SKM-1 treated with dmso at 0.1 percent for 144 hours (cell line): ENCODE results near the gene AMZ1.
"Not testable (repeated sequence)": the region's sequence is repeated elsewhere in the genome, so short reads cannot be mapped to it uniquely, and the experiment has no call there.

Experiments used
- DNase-seq: peaks from one replicate; lab custom pipeline; 2025; ENCODE audit not compliant: unreplicated experiment; lab: John Stamatoyannopoulos, UW

Gene AMZ1

DNA sequence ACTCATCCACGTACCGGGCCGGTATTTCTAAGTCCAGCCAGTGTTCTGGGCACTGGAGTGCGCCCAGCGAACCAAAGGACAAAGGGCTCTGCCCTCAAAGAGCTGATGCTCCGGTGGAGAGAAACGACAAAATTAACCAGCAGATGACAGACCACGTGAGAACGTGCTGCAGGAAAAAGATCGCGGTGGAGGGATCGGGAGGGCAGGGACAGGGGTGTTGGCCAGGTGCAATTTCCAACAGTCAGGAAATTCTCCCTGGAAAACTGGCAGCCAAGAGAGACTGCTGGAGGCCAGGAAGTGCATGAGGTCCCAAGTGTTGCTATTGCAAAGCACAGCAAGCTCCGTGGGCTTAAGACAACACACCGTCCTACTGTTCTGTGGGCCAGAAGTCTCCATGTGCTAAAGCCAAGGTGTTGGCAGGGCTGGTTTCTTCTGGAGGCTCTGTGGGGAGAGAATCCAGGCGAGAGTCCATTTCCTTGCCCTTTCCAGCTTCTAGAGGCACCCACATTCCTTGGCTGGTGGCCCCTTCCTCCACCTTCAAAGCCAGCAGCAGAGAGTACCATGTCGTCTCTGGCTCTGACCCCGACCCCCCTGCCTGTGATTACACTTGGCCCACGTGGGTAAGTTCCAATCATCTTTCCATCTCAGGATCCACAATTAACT lies 21.3 kb upstream of the AMZ1 start:
- DNase-seq, result no peak

DNA sequence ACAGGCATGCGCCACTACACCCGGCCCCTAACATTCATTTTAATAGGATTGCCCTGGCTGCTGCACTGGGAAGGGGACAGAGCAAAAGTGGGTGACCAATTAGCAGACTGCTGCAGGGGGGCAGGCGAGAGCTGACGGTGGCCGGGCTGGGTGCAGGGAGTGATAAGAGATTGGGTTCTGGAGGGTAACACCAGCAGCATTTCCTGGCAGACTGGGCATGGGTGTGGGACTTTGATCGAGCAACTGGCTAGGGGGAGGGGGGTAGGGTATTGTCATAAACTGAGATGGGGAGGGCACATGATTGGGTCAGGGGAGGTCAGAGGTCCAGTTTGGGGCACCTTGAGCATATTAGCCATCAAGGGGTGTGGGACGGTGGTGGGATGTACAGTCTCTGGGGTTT lies 20.2 kb upstream of the AMZ1 start:
- DNase-seq, result no peak

DNA sequence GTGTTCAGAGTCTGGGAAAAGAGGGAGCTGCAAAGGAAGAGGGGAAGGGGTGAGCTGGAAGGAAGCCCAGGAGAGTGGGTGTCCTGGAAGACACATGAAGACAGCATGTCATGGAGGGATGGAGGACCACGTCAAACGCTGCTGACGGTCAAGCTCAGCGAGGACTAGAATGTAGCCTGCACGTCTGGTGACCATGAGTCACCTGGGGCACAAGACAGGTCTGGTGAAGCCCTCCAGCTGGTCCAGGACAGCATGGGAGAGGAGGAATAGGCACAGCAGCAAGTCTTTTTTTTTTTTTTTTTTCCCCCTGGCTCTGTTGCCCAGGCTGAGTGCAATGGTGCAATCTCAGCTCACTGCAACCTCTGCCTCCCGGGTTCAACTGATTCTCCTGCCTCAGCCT lies 19.6 kb upstream of the AMZ1 start:
- DNase-seq, result no peak

DNA sequence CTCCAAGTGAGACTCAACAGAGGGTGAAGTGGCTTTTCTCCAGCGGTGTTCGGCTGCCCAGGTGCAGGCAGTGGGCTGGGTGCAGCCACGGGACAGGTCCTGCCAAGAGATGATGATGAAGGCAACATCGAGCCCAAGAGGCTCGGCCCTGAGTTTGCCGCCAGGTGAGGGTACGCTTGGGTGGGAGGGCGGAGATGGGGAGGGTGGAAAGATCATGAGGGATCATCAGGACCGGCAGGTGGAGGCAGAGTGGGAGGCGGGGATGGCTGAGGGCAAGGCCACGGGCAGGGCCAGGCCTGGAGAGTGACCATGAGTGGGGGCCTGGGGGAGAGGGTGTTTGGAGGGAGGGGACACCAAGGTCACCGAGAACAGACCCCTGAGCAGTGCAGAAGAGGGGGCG lies 17.8 kb upstream of the AMZ1 start:
- DNase-seq, result no peak

DNA sequence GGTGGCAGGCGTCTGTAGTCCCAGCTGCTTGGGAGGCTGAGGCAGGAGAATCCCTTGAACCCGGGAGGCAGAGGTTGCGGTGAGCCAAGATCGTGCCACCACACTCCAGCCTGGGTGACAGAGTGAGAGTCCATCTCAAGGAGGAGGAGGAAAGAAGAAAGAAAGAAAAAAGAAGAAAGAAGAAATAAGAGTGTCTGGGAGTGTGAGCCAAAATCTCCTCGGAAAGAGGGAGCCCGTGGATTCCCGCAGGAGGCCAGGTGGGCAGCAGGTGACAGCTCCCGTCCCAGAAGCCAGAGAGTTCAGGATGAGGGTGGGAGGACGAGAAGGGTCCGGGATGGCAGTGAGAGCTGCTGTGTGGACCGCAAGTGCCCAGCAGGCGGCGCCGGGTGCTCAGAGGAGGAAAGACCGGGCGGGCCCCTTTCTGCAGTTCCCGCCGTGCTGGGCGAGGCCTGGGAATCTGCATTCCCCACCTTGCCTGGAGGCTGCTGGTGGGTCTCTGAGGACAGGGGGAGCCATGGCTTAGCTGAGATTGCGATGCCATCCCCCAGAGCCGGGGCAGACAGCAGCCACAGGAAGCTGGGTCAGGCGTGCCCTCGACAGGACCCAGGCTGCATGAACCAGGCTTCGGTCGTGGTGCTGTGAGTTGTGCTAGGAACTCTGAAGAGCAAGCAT lies 17.1 kb upstream of the AMZ1 start:
- DNase-seq, result peak; percentile 53

DNA sequence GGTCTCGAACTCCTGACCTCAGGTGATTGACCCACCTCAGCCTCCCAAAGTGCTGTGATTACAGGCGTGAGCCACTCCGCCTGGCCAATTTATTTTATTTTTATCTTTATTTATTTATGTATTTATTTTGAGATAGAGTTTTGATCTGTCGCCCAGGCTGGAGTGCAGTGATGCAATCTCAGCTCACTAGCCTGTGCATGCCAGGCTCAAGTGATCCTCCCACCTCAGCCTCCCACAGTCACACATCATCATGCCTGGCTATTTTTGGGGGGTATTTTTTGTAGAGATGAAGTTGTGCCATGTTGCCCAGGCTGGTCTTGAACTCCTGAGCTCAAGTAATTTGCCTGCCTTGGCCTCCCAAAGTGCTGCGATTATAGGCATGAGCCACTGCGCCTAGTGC lies 14.8 kb upstream of the AMZ1 start:
- DNase-seq, result not testable (repeated sequence)

DNA sequence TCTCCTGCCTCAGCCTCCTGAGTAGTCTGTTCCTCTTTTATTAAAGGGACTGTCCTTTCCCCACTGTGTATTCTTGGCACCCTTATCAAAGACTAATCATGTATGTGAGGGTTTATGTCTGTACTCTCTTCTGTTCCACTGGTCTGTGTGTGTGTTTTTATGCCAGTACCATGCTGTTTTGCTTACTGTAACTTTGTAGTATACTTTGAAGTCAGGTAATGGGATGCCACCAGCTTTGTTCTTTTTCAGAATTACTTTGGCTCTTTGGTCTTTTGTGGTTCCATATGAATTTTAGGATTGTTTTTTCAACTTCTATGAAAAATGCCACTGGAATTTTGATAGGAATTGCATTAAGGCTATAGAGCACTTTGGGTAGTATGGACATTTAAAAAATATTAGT lies 14.1 kb upstream of the AMZ1 start:
- no peak for DNase-seq

DNA sequence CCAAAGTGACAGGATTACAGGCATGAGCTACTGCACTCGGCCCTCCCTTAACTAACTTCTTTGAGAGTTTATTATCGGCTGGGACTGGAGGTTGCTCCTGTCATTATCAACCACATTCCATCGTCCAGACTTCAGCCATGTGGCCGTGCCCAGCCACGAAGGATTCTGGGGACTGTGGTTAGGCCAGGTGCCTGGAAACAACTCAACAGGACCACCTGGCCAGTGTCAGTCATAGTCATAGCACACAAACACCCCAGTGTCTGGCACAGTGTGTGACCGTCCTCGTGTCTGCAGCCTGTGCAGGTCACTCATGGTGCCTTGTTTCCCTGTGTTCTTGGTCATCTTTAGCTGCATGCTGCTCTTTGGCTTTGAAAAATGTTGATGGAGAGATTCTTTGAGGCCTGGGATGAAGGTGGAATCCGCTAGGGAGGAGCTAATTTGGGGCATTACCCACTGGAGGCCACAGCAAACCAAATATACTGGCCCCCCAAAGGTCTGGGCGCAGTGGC lies 12.7 kb upstream of the AMZ1 start:
- DNase-seq, result no peak

DNA sequence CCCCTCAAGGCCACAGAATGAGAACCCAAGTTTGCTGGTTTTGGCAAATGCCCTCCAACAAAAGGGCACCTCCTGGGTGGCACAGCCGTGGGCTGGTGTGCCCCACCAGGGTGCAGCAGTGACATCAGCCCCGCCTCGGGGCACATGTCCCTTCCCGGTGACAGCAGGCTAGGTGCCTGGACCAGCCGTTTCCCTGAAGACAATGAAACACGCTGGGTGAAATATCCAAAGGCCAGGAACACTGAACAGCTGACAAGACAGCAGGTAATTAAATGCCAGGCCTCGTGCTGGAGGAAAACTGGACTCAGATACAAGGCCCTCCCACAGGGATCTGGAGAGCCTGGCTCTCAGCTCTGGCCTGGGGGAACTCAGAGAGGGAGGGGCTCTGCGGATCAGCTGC lies 11.4 kb upstream of the AMZ1 start:
- DNase-seq, result not testable (repeated sequence)

DNA sequence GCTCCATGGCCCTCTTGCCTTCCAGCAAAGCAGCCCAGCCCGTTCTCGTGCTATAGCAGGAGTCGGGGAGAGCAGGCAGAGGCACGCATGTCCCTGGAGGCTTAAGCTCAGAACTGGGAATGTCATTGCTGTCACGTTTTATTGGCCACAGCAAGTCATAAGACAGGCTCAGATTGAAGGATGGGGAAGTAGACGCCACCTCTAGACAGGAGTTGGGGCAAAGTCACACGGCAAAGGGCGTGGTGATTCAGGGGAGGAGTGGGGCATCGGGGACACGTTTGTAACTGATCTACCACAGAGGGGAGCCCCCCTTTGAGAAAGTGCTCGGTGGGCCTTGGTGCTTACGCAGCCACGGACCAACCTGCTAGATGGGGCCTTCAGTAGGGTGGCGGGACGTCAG lies 9.5 kb upstream of the AMZ1 start:
- DNase-seq, result not testable (repeated sequence)

DNA sequence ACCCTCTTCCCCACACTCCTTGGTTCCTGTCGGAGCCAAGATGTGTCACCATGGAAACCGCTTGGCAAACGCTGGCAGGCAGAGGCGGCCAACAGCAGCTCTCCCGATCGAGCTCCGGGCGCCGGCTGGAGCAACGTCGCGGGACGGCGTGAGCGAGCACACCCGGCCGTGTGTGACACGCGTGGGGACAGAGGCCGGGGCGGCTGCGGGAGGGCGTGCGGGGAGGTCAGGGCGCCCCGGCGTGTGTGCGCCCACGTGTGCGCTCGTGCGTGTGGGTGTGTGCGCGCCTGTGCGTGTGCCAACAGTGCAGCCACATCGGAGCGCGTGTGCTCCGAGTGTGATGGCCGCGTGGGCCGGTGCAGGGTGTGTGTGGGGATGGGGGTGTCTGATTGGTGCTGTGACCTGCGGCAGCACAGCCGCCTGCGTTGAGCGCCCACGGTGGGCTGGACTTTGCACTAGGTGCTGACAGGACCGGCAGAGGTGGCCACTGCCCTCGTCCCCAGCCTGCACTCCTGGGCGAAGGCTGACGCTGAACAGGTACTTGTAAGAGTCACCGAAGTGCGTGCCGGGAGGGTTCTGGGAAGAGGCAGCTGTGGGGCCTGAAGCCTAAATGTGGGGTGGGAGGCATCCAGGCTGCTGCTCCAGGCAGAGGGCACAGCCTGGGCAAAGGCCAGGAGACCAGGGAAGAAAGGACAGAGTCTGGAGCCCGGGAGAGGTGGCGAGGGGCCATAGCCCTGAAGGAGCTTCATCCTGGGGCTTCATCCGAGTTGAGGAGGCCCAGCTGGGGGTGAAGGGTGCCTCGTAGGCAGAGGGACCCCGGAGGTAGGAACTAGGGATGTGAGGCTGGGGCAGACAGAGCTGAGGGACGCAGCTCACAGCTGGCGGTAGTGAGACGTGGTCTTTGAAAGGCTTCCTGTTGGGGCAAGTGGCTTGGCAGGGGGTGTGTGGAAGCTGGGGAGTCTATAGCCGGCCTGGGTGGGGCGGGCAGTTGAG lies 8.6 kb upstream of the AMZ1 start:
- not testable (repeated sequence) for DNase-seq

DNA sequence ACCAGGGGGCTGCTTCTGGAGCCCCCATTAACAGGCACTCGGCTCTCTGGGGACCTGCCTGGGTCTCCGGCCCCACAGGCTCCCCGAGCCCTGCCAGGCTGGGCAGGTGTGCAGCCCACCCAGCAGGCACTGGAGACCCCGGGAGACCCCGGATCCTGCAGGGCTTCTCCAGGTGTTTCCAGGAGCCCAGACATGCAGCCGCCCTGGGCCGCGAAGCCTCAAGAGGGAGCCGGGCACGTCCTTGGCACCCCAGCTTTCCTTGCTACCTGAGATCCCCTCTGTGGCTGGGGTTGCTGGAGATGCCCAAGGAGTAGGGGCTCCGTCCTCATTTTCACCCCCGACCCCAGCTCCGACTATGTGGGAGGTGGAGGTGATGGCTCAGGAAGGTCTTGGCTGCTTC lies 7.7 kb upstream of the AMZ1 start:
- DNase-seq, result no peak

DNA sequence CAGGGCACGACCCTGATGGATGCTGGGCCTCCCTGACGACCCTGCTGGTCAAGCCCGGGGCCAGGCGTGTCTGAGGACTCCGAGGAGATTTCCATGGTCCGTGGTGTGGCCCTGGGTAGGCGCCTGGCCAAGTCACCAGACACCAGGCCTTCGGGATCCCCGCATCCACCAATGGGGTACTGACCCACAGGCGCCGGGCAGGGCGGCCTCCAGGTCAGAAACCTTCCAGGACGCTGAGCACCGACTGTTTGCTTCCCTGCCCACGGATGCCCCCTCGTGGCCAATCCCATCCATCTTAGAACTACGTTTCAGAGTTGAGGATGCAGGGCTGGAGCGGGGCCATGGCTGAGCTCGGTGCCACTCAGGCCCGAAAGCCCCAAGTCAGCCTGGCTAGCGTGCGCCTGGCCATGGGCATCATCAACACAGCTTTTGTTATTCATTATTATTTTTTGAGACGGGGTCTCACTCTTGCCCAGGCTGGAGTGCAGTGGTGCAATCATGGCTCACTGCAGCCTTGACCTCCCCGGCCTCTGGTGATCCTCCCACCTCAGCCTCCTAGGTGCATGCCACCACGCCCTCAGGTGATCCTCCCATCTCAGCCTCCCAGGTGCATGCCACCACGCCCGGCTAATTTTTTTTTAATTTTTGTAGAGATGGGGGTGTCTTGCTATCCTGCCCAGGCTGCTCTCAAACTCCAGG lies 7.1 kb upstream of the AMZ1 start:
- DNase-seq, result peak; percentile 63

DNA sequence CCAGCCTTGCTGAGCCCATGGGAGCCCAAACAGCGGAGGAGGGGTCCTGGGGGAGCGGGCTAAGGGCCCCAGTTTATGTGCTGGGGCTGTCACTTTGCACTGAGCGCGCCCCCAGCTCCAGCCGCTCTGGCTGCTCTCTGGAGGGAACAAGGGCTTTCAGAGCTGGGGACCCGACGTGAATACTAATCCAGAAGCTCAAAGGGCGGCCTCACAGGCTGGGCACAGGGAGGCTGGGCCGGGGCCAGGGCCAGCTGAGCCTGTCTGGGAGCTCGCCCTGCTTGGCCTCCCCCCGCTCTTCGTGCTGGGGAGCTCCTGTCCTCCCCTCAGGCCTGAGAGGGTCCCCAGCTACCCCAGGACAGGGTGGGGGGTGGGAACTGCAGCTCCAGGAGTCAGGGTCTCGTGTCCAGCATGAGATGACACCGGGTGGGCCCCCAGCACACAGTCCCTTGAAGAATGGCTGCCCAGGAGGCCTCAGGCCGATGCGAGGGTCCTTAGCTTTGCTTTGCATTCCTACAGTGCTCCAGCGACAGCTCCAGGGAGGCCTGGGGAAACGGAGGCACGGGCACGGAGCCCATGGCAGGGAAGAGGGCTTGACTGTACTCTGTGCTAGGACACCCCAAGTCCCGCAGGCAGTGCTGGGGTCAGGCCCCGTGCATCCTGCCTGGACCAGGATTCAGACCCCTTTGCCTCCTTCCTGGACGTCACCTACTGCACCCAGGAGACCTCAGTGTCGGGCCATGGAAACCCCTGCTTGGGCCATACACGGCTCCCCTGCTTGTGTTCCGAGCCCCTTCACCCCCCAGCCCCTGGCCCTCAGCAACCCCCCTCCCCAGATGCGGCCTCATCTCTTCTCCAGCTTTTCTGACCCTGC lies 5.8 kb upstream of the AMZ1 start:
- no peak for DNase-seq

DNA sequence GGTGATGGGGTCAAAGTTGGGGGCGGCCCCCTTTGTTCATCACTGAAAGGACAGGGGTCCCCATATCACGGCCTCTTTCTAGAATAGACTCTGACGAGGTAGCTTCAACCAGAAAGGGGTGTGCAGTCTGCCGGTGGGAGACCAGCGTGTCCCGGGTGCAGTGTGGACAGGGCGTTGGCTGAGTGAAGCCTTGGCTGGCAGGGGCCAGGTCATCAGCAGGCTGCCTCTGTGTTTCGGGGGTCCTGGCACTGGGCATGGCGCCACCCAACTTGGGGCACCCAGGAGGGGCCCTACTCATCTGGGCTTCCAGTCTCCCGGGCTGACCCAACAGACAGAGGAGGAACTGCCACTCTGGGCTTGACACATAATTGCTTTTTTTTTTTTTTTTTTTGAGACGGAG lies 3.5 kb upstream of the AMZ1 start:
- DNase-seq, result no peak

DNA sequence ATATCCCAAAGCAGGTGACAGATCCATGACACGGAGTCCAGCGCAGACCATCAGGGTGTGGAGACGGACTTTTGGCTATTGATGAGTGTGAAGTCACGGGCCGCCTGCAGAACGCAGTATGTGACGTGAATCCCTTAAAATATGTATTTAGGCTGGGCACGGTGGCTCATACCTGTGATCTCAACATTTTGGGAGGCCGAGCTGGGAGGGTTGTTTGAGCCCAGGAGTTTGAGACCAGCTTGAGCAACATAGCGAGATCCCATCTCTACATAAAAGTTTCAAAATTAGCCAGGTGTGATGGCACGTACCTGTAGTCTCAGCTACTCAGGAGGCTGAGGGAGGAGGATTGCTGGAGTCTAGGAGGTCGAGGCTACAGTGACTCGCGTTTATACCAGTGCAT lies 1.9 kb upstream of the AMZ1 start:
- DNase-seq, result no peak

DNA sequence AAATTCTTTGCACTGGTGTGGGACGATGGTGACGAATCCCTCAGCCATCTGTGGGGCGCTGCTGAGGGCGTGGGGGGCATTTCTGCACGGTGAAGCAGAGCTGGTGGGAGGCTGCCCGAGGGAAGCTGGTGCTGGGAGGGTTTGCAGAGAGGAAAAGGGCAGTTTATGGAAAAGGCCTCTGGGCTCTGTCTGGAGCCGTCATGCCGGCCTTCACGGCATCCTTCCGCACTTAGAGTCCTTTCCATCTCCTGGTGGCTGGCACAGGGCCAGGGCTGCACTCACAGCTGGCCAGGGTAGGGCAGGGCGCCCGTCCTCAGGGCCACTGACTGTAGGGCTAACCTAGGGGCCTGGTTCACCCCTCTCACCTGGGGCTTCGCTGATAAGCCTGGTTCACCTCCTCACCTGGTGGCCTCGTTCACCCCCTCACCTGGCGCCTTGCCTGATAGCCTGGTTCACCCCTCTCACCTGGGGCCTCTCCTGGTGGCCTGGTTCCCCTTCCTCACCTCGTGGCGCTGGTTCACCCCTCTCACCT lies 598 bp upstream of the AMZ1 start:
- DNase-seq, result no peak

DNA sequence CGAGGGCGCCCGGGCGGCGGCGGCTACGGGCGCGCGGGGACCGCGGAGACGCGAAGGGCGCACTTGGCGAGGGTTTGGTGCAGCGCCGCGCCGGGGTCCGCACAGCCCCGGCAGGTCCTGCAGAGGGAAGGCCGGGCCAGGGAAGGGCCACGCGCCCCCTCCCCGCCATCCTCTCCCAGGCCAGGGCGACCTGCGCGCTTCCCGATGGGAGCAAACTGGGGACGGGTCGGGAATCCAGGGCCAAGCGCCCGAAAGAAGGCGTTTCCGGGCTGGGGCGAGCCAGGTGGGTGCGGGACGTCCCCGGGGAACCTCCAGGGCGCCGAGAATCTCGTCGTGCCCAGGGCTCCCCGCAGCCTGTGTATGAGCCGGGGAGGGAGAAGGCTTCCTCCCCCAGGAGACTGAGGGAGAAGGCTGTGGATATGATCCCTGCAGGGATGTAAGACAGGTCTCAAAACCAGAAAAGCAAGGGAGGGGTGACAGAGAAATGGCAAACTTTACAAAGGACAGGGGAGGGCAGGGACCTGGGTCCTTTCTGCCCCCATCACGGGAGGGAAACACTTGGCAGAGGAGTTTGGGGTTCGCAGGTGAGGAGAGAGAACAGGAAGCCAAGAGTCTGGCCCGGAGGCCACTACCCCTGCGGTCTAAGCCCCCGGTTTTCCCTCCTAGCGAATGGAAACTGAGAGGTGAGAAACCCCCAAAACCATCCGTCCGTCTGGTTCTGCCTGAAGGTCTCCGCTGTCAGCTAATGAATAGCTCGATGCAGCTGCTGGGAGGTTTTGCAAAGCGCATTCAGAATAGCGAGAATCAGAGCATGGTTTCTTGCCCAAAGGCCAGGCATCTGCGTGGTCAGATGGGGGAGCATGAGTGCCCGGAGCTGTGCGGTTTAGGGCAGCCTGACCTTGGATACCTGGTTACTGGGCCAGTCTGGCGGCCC lies 674 bp downstream of the AMZ1 start:
- no peak for DNase-seq
